ENCODE measurements around the gene ARL6IP4.

GRCh38 chr12:122982477-122982815 is 2.0 kb downstream of the ARL6IP4 start:
- no peak for TF ChIP-seq ZSCAN18 (tag by site-specific recombination; IDR thresholded peaks at IDR 0.05)
- TF ChIP-seq ZNF776 (tag by site-specific recombination; IDR thresholded peaks at IDR 0.05; ENCODE audit: borderline replicate concordance): no peak
- no peak for TF ChIP-seq ZNF311 (tag by site-specific recombination; IDR thresholded peaks at IDR 0.05; ENCODE audit: borderline replicate concordance)
- TF ChIP-seq REST (tag by site-specific recombination; IDR thresholded peaks at IDR 0.05): no peak
- no peak for TF ChIP-seq CTCF (tag by site-specific recombination; IDR thresholded peaks at IDR 0.05)
- TF ChIP-seq ZNF529 (tag by site-specific recombination; IDR thresholded peaks at IDR 0.05; ENCODE audit: insufficient replicate concordance): no peak
- no peak for TF ChIP-seq SP2 (tag by site-specific recombination; IDR thresholded peaks at IDR 0.05)
- TF ChIP-seq ZNF792 (tag by site-specific recombination; IDR thresholded peaks at IDR 0.05): no peak
- no peak for TF ChIP-seq ZNF596 (tag by site-specific recombination; IDR thresholded peaks at IDR 0.05)
- TF ChIP-seq ZNF670 (tag by site-specific recombination; IDR thresholded peaks at IDR 0.05; ENCODE audit: low read depth): no peak
- no peak for TF ChIP-seq PBX3 (CRISPR knock-in tag; IDR thresholded peaks at IDR 0.05)
- no peak for TF ChIP-seq GLI4 (tag by site-specific recombination; IDR thresholded peaks at IDR 0.05)
